Right forelimb (tissue), 1 donor: ENCODE measurements around the gene FAM53B.

Experiments used
- DNase-seq: peaks from one replicate; pipeline ENCODE4 v3.0.0-alpha.2; 2018

Gene FAM53B

GRCh38 chr10:124644236-124644635 is 99.9 kb downstream of the FAM53B start:
- no peak for DNase-seq

GRCh38 chr10:124643330-124644009 is 100.7 kb downstream of the FAM53B start:
- no peak for DNase-seq

GRCh38 chr10:124642088-124642710 is 102.0 kb downstream of the FAM53B start:
- DNase-seq = no peak

GRCh38 chr10:124641282-124642087 is 102.7 kb downstream of the FAM53B start:
- DNase-seq = no peak

GRCh38 chr10:124640538-124641231 is 103.5 kb downstream of the FAM53B start:
- no peak for DNase-seq

- no peak for DNase-seq
These were observed 104.1 kb downstream of the FAM53B start for GRCh38 chr10:124640056-124640455.

- DNase-seq = no peak
These were observed 104.5 kb downstream of the FAM53B start for GRCh38 chr10:124639646-124640045.

- DNase-seq = no peak
These were observed 105.0 kb downstream of the FAM53B start for GRCh38 chr10:124639206-124639605.

GRCh38 chr10:124637746-124638145 is 106.4 kb downstream of the FAM53B start:
- DNase-seq = no peak

GRCh38 chr10:124637091-124637700 is 107.0 kb downstream of the FAM53B start:
- no peak for DNase-seq

- DNase-seq = no peak
These were observed 107.7 kb downstream of the FAM53B start for GRCh38 chr10:124636271-124636995.

- no peak for DNase-seq
These were observed 111.6 kb downstream of the FAM53B start for GRCh38 chr10:124632566-124632965.

GRCh38 chr10:124632064-124632531 is 112.1 kb downstream of the FAM53B start:
- DNase-seq = no peak

- DNase-seq = no peak
These were observed 113.6 kb downstream of the FAM53B start for GRCh38 chr10:124630551-124630950.

- no peak for DNase-seq
These were observed 114.3 kb downstream of the FAM53B start for GRCh38 chr10:124629842-124630241.

GRCh38 chr10:124629415-124629814 is 114.8 kb downstream of the FAM53B start:
- no peak for DNase-seq

- DNase-seq = no peak
These were observed 115.5 kb downstream of the FAM53B start for GRCh38 chr10:124628676-124629021.

GRCh38 chr10:124627866-124628675 is 116.1 kb downstream of the FAM53B start:
- DNase-seq = no peak

- no peak for DNase-seq
These were observed 117.3 kb downstream of the FAM53B start for GRCh38 chr10:124626759-124627380.

- DNase-seq = no peak
These were observed 118.3 kb downstream of the FAM53B start for GRCh38 chr10:124625831-124626238.

- DNase-seq = no peak
These were observed 119.3 kb downstream of the FAM53B start for GRCh38 chr10:124624895-124625294.
